Activated naive CD4-positive, alpha-beta T cell treated with Interleukin-2 at 50 U/mL for 16 hours (primary cell): ENCODE results near the gene EXD3.
A peak's percentile ranks its signal among the peaks of the same experiment; 100 is the strongest.
"Not testable (repeated sequence)": the region's sequence is repeated elsewhere in the genome, so short reads cannot be mapped to it uniquely, and the experiment has no call there.

Experiments used
- DNase-seq: peaks from one replicate; pipeline ENCODE4 v3.0.0-alpha.2; 2020

EXD3 gene

DNA sequence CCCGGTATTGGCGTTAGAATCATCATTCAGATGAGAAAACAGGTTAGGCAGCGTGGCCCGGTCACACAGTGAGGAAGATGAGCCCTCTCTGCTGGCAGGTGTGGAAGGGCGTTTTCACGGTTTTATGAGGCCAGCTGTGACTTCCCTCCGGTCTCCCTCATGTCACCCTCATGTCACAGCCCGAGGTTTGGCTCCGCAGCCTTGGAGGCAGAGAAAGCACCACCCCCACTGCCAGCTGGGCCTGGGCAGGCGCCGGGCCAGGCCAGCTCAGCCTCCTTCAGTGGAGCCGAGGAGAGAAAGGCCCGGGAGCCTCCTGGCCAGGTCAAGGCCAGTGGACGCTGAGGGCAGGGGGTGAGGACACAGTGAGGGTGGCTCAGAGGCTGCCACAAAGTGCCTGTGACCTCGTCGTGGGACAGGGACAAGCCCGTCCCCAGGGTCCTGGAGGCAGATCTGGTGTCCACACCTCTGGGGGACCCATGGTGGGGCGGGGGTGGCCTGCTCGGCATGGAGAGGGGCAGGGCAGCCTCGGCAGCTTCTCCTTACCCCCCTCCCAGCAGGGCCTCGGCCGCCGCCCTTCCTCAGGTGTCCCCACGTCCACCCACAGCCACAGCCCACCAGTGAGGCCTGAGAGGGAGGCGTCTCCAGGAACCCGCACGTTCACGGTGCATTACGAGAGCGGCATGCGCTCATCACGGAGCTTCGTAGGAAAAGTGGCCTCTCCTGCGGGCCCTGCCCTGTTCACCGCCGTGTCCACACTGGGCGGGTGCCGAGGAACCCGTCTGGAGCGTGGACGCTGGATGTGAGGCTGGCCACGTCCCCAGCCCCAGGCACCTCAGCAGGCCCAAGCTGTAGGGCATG, 32.2 kb downstream of the EXD3 start:
- no peak for DNase-seq

GRCh38 chr9:137389428-137389746, 33.6 kb downstream of the EXD3 start:
- DNase-seq, result no peak

GRCh38 chr9:137388589-137389427, 34.2 kb downstream of the EXD3 start:
- DNase-seq, result no peak

DNA sequence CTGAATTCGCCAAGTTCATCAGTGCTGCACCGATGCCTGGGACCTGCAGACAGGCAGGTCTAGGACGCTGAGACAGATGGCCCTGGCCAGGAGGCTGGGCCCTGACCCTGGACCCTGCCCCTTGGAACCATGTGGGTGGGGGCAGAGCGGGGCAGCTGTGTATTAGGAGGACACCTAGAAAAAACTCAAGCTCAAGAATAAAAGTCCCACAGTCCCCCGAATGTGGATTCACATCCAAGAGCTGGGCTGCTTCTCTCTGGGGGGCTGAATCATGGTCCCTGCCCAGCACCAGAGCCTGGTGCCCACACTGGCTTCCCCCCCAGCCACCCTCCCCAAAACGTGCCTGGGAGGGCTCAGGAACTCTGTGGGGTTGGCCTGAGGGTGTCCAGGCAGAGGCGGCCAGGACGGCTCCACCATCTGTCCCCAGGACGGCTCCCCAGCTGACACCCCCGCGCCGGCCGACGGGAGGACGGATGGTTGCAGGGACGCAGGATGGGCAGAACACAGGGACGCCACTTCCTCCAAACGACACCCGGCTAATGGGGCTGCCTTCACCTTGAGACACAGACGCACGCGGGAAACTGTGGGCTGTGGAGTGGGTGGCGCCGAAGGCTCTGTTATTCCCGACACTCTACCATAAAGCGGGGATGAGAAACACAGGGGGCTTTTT, 34.9 kb downstream of the EXD3 start:
- DNase-seq, result no peak

DNA sequence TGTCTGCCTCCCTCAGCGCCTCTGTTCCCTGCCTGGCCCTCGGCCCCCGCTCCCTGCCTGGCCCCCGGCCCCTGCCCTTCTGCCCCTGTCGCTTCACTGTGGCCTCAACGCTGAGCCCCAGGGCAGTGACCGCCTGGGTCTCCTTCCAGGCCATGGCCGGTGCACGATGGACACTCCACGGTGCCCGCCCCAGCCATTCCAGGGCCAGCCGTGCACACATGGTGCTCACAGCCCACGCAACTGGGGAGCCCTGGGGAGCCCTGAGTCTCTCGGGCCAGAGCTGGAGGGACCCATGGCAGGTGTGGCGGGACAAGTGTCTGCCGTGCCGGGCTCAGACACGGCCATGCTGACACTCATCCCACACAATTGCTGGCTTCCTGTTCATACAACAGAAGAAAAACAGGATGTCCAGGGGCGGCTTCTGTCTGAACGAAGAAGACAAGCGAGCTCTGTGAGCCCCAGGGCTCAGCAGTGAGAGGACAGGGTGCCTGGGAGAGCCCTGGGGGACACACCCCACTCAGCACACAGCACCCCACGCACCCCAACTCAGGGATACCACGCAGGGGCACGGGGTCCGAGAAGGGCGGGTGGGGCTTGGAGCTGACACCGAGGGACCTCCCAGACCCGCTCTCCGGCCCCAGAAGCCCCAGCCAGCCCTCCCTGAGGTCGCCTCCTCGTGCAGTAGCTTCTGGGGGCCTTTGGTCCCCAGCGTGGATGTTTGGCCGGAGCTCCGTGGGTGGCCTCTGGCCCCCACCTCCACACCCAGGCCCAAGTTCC, 35.7 kb downstream of the EXD3 start:
- peak; percentile 32 for DNase-seq

DNA sequence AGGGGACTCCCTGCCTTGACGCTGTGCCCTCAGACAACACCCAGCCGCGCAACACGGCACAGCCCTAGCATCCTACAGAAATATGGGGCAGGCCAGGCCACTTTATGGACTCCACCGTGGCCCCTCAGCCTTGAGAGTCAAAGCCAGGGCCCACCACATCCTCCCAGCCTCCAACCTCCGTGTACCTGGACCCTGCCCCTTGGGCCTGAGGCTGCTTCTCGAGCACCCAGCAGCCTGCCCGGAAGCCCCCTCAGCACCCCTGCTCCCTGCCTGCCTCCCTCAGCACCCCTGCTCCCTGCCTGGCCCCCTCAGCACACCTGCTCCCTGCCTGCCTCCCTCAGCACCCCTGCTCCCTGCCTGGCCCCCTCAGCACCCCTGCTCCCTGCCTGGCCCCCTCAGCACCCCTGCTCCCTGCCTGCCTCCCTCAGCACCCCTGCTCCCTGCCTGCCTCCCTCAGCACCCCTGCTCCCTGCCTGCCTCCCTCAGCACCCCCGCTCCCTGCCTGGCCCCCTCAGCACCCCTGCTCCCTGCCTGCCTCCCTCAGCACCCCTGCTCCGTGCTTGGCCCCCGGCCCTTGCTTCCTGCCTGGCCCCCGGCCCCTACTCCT, 36.4 kb downstream of the EXD3 start:
- not testable (repeated sequence) for DNase-seq

DNA sequence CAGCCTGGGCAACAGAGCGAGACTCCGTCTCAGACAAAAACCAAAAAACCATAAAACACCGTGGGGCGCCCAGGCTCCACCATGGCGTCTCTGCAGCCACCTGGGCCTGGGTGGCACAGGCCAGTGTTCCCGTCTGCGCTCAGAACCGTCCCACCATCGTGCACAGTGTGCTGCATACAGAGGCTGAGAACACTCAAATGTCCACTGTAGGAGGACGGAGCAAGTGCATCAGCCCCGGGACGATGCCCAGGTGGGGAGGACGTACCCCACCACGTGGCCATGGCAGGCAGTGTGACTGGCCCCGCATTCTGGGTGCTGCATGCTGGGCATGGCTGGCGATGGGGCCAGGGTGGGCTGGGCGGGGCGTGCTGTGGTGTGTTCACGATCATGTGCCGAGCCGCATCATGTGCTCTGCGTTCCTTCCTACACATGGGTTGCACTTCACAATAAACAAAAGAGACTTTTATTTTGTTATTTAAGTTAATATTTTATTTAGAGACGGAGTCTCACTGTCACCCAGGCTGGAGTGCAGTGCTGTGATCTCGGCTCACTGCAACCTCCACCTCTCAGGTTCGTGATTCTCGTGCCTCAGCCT, 37.8 kb downstream of the EXD3 start:
- no peak for DNase-seq

DNA sequence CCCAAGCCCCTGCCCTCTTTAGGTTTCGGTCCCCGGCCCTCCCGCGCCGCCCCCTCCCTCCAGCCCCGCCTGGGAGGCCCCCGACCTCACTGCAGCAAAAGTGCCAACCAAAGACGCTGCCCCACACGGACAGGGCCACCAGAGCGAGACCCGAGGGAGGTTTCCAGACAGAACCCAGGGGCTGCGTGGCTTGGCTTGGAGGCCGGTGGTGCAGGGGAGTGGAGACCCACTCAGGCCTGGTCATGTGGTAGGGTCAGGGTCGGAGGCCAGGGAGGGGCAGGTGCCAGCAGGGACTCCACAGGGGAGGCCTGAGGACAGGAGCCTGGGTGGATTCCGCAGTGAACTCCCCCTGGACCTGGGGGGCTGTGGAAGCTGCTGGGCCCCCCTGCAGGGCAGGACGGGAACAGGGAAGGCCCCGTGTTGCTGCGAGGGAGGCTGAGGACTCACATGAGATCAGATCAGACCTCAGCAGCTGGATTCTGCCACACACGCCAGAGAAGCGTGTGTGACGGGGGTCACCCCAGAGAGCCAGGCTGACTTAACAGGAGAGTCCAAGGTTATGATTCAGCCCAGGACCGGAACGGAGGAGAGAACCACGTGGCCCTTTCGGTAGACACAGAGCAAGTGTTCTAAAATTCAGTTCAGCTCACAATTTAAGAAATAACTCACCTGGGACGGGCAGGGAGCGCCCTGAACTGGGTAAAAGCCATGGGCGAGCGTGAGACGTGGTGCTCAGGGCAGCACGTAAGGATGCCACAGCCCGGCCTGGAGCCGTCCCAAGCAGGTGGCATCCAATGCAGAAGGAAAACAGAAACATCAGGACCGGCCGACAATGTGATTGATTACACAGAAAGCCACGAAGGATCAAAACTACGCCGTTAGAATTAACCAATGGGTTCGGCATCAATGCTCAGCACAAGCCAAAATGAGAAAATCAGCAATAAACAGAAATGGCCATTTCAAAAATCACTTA, 38.9 kb downstream of the EXD3 start:
- no peak for DNase-seq

DNA sequence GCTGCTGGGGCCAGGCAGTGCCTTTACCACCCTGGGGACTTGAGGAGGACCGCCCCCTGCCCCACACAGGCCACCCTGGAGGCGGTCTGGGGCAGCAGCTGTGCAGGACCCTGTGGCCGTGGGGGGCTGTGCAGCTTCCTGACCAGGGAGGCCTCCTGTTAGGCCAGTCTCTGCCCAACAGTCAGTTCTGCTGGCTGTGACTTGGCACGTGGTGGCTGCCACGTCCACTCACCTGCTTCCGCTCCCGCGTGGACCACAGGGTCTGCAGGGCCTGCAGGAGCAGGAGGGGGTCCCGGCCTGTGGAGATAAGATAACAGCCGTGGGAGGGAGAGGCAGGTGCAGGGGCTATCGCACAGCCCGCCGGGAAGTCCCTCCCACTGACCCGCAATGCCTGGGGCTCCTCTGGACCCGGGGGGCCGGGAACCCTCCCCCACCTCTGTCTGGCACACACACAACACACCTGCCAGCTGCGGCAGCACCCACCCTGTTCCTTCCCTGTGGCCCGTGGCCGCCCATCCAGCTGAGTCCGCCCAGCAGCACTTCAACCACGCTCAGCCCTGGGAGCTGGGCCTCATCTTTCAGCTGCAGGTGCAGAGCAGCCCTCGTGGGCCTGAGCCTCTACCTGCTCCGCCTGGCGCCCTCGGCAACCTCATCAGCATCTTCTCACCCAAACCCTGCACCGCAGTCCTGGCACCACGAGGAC, 39.7 kb downstream of the EXD3 start:
- no peak for DNase-seq

DNA sequence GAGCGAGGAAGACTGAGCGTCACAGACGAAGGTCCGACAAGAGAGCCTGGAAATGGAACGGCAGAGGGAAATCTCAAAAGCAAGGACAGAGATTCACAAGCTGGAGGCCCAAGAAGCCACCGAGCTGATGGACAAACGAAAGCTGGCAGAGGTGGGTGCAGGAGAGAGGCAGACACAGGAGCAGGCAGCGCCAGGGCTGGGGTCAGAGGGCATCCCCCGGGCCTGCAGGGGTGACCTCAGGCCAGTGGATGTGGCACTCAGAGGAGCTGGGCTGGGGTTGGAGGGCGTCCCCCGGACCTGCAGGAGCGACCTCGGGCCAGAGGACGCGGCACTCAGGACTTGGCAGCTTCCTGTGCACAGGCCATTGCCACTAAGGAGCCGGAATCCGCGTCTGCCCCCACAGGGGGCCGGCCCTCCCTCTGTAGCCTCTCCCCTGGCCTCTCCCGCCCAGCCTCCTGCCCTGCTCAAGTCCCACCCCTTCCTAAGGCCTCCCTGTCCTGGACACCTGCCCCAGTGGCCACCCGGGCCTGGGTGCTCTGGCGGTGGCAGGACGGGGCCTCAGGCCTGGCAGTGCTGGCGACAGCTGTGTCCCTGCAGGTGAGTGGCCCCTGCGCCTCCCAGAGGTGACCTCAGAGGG, 40.4 kb downstream of the EXD3 start:
- DNase-seq, result no peak

- no peak for DNase-seq
These were observed 41.2 kb downstream of the EXD3 start for GRCh38 chr9:137381501-137382443.

- DNase-seq, result no peak
These were observed 42.4 kb downstream of the EXD3 start for GRCh38 chr9:137380606-137381005.

- DNase-seq, result no peak
These were observed 42.8 kb downstream of the EXD3 start for GRCh38 chr9:137380171-137380570.

DNA sequence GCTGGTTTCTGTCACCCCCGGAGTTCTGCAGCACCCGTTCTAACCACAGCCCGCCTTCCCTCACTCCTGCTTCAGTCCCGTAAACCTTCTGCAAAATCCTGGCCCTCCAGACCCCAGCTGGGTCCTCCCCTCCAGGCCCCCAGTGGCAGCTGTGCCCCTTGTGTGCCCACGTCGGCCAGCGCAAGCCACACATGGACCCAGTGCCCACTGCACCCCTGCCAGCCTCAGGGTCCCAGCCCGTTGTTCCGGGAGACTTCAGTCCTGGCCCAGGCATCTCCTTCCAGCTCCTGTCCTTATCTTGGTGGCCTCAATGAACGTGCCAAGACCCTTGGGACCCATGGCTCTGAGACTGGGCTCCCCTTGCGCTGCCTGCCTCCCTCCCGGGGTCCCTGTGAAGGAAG, 43.2 kb downstream of the EXD3 start:
- DNase-seq, result no peak

DNA sequence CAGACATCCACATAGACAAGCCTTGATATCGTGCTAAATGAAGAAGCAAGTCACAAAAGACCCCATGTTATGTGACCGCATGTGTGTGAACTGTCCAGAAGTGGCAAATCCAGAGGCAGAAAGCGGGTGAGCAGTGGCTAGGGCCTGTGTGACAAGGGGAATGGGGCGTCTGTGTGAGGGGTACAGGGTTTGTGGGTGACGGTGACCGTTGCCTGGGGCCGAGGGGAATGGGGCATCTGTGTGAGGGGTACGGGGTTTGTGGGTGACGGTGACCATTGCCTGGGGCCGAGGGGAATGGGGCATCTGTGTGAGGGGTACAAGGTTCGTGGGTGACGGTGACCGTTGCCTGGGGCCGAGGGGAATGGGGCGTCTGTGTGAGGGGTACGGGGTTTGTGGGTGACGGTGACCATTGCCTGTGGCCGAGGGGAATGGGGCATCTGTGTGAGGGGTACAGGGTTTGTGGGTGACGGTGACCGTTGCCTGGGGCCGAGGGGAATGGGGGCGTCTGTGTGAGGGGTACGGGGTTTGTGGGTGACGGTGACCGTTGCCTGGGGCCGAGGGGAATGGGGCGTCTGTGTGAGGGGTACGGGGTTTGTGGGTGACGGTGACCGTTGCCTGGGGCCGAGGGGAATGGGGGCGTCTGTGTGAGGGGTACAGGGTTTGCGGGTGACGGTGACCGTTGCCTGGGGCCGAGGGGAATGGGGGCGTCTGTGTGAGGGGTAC, 44.1 kb downstream of the EXD3 start:
- not testable (repeated sequence) for DNase-seq

- no peak for DNase-seq
These were observed 46.6 kb downstream of the EXD3 start for GRCh38 chr9:137376386-137376785.

GRCh38 chr9:137375321-137376058, 47.5 kb downstream of the EXD3 start:
- DNase-seq, result no peak
